ENCODE measurements around the gene ABCC12. TPM values are rescaled to one million over a fixed set of nuclear protein-coding genes. Genes with fewer than 3 reads are reported as not detected.

ABCC12 gene
- total and polyA plus RNA-seq, 2 of the 8 experiments (the other 6 are each of a cell fraction or from before 2014, with no cell fraction given) = 0.05 TPM; not detected in 1

DNA sequence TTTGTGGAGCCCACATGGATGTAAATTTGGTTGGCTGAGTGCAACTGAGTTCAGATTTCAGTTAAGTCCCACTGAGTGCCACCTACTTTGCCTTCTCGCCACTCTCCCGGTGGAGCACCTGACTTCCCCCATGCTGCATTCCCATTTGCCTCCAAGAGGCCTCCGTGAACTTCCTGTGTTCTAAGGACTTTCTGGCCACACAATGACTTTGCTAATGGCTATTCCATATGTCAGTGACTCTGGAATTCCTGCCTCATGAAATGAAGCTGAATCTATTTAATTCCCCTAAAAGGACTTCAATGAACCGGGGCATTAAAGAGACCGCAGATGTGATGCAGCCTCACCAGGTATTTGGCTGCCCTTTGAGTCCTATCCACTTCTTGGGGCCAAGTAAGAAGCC lies 29.9 kb downstream of the ABCC12 start:
- H2BK120ac ChIP-seq (replicated peaks; ENCODE audit: low read depth, low read length) = no peak overlapping the region
- H3K14ac ChIP-seq (ENCODE audit: insufficient read length) = no peak overlapping the region
- H2BK12ac ChIP-seq (ENCODE audit: low read depth, low read length) = no peak overlapping the region
- no peak overlapping the region for H3K56ac ChIP-seq (replicated peaks; ENCODE audit: insufficient read length, low read depth, low read length)
- CTCF ChIA-PET (ENCODE audit: partially characterized antibody) = interaction anchor here (0.8 to 4.6 kb wide), 4 partner anchors 9 to 1107 kb away, joined by 3 to 34 read pairs (median 4); no protein-coding TSS in a partner anchor
- H4K8ac ChIP-seq (ENCODE audit: extremely low read depth, insufficient read depth, low read length) = no peak overlapping the region
- no peaks in the 10 kb centered on the region for H3K27me3 ChIP-seq (replicated peaks in 1 of 4; ENCODE audit: control insufficient read depth in 3 of 4, extremely low read depth in 1 of 4, insufficient read depth in 3 of 4, low read length in 3 of 4)
- no peaks in the 10 kb centered on the region for H3K23me2 ChIP-seq (ENCODE audit: low read depth, low read length)
- 95% methylated on average over 5 of the region's 5 CpGs; no CpG with 5 or more reads in 1 of the 2 experiments for WGBS, 2 experiments (ENCODE audit: extremely low coverage in 1 of 2, insufficient coverage in 1 of 2, insufficient read length in 1 of 2, insufficient replicate concordance in 2 of 2, low coverage in 1 of 2, low lambda C conversion rate in 2 of 2, missing lambda C conversion rate in 1 of 2)
- H4K20me1 ChIP-seq (replicated peaks in 1 of 2; ENCODE audit: control insufficient read depth in 1 of 2, insufficient read depth in 2 of 2, low read length in 2 of 2) = no peaks in the 10 kb centered on the region
- no peak overlapping the region for H3K9ac ChIP-seq (replicated peaks in 1 of 4; ENCODE audit: extremely low read depth in 1 of 4, low read depth in 3 of 4, low read length in 3 of 4)
- DNase-seq (ENCODE audit: low read depth in 1 of 2, low spot score in 2 of 2) = no peak
- H2AK5ac ChIP-seq (ENCODE audit: low read depth, low read length) = no peak overlapping the region
- H3K4ac ChIP-seq (replicated peaks; ENCODE audit: insufficient read length, low read depth, low read length) = no peak overlapping the region
- H2BK5ac ChIP-seq (ENCODE audit: low read depth, low read length) = no peak overlapping the region
- TF ChIP-seq POU5F1 (IDR thresholded peaks at IDR 0.05; ENCODE audit: low read depth, low read length) (no peak), NRF1 (IDR thresholded peaks at IDR 0.05; ENCODE audit: low read depth, low read length) (no peak), TBP (IDR thresholded peaks at IDR 0.05; ENCODE audit: low read depth, low read length) (no peak), JUND (IDR thresholded peaks at IDR 0.05; ENCODE audit: low read length) (no peak)
- H3K9me3 ChIP-seq (ENCODE audit: insufficient read depth in 2 of 2, low read depth in 1 of 2, low read length in 1 of 2) = no peaks in the 10 kb centered on the region
- H4K5ac ChIP-seq (ENCODE audit: insufficient read length, low read depth, low read length) = no peak overlapping the region
- no peak overlapping the region for H3K4me3 ChIP-seq (ENCODE audit: extremely low read depth in 1 of 4, insufficient read depth in 2 of 4, low read depth in 3 of 4, low read length in 4 of 4)
- no peaks in the 10 kb centered on the region for H3K79me1 ChIP-seq (ENCODE audit: low read depth, low read length)
- H2BK15ac ChIP-seq (ENCODE audit: low read length) = no peak overlapping the region
- no peak overlapping the region for H3K4me2 ChIP-seq (ENCODE audit: insufficient read depth in 1 of 2, low read depth in 2 of 2, low read length in 2 of 2)
- no peak overlapping the region for H2BK20ac ChIP-seq (ENCODE audit: low read length)
- no peak overlapping the region for H3K27ac ChIP-seq (ENCODE audit: low read depth, low read length)
- FAIRE-seq = no peak
- no peaks in the 10 kb centered on the region for H3K36me3 ChIP-seq (ENCODE audit: control insufficient read depth in 2 of 4, insufficient read depth in 4 of 4, low read length in 3 of 4)
- no peaks in the 10 kb centered on the region for H3K4me1 ChIP-seq (replicated peaks in 1 of 4; ENCODE audit: control insufficient read depth in 3 of 4, insufficient read depth in 4 of 4, low read length in 3 of 4)
- H3K79me2 ChIP-seq (ENCODE audit: control insufficient read depth in 1 of 2, insufficient read depth in 2 of 2, low read length in 2 of 2) = no peaks in the 10 kb centered on the region
- no peak overlapping the region for H3K18ac ChIP-seq (ENCODE audit: extremely low read depth, low read length)
- H2AFZ ChIP-seq (ENCODE audit: low read length) = no peak overlapping the region
- no peak overlapping the region for H4K91ac ChIP-seq (replicated peaks; ENCODE audit: insufficient read length, low read length)
- no peak overlapping the region for H3K23ac ChIP-seq (ENCODE audit: insufficient read length)
- POLR2A ChIA-PET (ENCODE audit: partially characterized antibody) = no interaction called here

Data from H1 (cell line).